Measurements from ENCODE around the gene CAPN9. TPM values are rescaled to one million over a fixed set of nuclear protein-coding genes. Genes with fewer than 3 reads are reported as not detected.

CAPN9 gene
- total RNA-seq, 6 experiments from 2014 or later: not detected

DNA sequence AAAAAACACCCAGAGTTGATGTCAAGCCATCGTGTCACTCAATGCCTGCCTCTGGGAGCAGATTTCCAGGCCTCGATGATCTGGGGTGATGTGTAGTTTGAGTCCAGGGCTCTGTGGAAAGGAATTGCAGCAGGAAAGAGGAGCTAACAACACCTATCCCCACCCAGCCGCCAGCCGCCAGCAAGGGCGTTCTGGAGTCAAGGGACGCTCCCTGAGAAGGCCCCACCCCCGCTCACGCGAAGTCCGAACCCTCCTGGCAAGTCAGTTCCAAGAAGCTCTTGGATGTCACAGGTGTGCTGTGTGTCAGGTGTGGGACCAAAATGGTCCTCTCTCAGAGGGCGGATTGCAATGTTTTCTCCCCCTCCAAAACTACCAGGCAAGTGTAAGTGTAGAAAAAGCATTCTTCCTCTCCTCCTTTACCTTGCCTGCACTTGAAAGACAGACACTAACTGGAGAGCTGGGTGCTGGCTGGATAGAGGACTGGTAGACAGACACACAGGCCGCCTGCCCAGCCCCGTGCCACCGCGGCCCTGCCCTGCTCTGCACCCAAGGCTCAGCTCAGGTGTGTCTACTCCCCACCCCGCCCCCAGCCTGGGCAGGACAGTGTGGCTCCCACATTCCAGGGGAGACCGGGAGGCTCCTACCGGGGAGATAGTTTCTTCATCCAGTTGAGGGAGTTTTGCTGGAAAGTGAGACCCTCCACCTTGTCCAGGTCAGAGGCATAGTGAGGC lies 41.7 kb upstream of the CAPN9 start:
- Mint-ChIP-seq H3K36me3 (ENCODE audit: low read depth) (no peaks in the 10 kb centered on the region), H3K4me3 (no peak overlapping the region), H3K27me3 (ENCODE audit: insufficient read depth) (peaks cover 24% of the 10 kb centered on the region), H3K27ac (no peak overlapping the region), H3K4me1 (ENCODE audit: low read depth) (no peaks in the 10 kb centered on the region), H3K9me3 (no peaks in the 10 kb centered on the region)
- DNase-seq: no peak
- TF ChIP-seq, protein P1, sequence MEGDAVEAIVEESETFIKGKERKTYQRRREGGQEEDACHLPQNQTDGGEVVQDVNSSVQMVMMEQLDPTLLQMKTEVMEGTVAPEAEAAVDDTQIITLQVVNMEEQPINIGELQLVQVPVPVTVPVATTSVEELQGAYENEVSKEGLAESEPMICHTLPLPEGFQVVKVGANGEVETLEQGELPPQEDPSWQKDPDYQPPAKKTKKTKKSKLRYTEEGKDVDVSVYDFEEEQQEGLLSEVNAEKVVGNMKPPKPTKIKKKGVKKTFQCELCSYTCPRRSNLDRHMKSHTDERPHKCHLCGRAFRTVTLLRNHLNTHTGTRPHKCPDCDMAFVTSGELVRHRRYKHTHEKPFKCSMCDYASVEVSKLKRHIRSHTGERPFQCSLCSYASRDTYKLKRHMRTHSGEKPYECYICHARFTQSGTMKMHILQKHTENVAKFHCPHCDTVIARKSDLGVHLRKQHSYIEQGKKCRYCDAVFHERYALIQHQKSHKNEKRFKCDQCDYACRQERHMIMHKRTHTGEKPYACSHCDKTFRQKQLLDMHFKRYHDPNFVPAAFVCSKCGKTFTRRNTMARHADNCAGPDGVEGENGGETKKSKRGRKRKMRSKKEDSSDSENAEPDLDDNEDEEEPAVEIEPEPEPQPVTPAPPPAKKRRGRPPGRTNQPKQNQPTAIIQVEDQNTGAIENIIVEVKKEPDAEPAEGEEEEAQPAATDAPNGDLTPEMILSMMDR (IDR thresholded peaks at IDR 0.05): no peak

DNA sequence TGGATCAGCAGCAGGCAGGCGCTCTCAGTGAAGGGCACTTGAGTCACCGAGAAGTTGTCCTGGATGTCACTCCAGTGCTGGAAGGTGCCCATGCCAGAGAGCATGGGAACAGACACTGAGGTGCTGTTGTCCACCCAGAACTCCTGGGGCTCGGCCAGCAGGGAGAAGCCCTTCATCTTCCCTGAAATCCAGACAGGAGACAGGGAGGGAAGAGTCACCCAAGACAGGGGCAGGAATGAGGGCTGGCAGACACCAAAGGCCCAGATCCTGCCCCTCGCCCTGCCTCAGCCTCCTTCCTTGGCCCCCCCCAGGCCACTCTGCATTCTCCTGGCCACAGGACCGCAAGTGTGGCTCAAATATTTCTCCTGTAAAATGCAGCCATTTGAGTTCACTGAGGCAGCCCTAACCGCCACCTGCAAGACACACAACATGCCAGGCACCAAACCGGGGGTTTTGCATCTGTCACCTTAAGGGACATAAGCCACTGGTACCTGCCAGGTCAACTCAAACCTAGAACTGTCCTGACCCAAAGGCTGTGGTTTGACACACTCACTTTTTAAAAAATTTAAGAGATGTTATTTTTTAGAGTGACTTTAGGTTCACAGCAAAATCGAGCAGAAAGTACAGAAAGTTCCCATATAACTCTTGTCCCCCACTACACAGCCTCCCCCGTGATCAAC lies 41.0 kb upstream of the CAPN9 start:
- H3K4me3 Mint-ChIP-seq: no peak overlapping the region
- no peak for DNase-seq
- H3K36me3 Mint-ChIP-seq (ENCODE audit: low read depth): no peaks in the 10 kb centered on the region
- TF ChIP-seq, protein P1 (IDR thresholded peaks at IDR 0.05): no peak
- no peaks in the 10 kb centered on the region for H3K4me1 Mint-ChIP-seq (ENCODE audit: low read depth)
- H3K27me3 Mint-ChIP-seq (ENCODE audit: insufficient read depth): peaks cover 28% of the 10 kb centered on the region
- H3K27ac Mint-ChIP-seq: no peak overlapping the region
- H3K9me3 Mint-ChIP-seq: no peaks in the 10 kb centered on the region

GRCh38 chr1:230706887-230707731 lies 40.1 kb upstream of the CAPN9 start:
- Mint-ChIP-seq H3K4me3 (no peak overlapping the region), H3K27me3 (ENCODE audit: insufficient read depth) (peaks cover 28% of the 10 kb centered on the region), H3K36me3 (ENCODE audit: low read depth) (no peaks in the 10 kb centered on the region), H3K27ac (no peak overlapping the region), H3K4me1 (ENCODE audit: low read depth) (no peaks in the 10 kb centered on the region), H3K9me3 (no peaks in the 10 kb centered on the region)
- DNase-seq: no peak
- TF ChIP-seq, protein P1 (IDR thresholded peaks at IDR 0.05): no peak

- H3K27me3 Mint-ChIP-seq (ENCODE audit: insufficient read depth): peaks cover 28% of the 10 kb centered on the region
- TF ChIP-seq, protein P1 (IDR thresholded peaks at IDR 0.05): no peak
- no peaks in the 10 kb centered on the region for H3K4me1 Mint-ChIP-seq (ENCODE audit: low read depth)
- H3K36me3 Mint-ChIP-seq (ENCODE audit: low read depth): no peaks in the 10 kb centered on the region
- no peak for DNase-seq
- no peak overlapping the region for H3K27ac Mint-ChIP-seq
- no peak overlapping the region for H3K4me3 Mint-ChIP-seq
- no peaks in the 10 kb centered on the region for H3K9me3 Mint-ChIP-seq
Measured at GRCh38 chr1:230707732-230708630, 39.2 kb upstream of the CAPN9 start.

Measured in HFFc6 (cell line).